Epidermal melanocyte (primary cell): ENCODE results near the gene UBE2E2.

Experiments used
- DNase-seq: peaks from one replicate; pipeline ENCODE4 v3.0.0; 2011; ENCODE audit warnings: low spot score; ENCODE audit not compliant: insufficient read length

Gene UBE2E2

DNA sequence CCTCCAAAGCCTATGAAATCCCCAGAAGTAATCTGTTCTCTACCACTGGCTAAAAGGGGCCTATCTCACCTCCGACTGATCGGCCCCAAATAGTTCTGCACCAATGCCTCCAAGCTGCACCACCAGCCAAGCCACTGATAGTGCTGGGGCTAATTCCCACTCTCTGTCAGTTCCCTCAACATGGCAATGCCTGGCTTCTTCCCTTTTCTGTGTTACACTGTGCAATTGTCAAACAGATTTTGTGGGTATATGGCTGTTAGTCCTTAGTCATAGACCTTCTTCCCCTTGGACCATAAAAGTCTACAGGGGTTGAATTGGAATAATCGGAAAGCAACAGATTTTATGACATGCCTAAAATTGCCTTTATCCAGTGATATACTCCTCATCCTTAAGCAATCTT, 9.3 kb upstream of the UBE2E2 start:
- no peak for DNase-seq

DNA sequence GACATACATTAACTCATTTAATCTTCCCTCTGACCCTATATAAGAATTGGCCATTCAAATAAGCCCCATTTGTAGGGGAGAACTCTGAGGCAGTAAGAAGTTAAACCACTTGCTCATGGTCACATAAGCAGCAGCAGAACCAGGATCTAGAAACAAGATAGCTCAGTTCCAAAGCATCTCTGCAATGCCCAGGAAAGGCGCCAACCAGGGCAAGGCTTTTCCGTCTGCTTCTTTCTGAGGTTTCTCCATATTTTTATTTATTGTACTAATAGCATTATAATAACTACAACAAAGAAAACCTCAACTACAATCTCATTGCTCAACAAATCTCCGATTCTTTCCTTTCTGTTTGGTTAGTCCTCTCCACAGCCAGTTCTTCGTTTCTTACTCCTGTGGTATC, 4.3 kb upstream of the UBE2E2 start:
- DNase-seq = no peak

DNA sequence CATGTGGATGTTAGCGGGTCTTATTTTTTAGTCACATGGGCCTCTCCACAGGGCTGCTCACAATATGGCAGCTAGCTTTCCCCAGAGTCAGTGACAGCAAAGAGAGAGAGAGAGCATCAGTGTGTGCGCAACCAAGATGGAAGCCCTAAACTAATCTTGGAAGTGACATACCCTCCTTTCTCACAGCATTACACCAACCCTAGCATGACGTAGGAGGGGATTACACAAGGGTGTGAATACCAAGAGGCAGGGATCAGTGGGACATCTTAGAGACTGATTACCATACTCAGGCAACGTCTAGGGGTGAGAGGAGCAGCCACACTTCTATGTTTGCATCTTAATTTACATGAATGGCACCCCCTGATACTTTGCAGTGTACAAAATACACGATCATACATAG, 3.5 kb upstream of the UBE2E2 start:
- no peak for DNase-seq

DNA sequence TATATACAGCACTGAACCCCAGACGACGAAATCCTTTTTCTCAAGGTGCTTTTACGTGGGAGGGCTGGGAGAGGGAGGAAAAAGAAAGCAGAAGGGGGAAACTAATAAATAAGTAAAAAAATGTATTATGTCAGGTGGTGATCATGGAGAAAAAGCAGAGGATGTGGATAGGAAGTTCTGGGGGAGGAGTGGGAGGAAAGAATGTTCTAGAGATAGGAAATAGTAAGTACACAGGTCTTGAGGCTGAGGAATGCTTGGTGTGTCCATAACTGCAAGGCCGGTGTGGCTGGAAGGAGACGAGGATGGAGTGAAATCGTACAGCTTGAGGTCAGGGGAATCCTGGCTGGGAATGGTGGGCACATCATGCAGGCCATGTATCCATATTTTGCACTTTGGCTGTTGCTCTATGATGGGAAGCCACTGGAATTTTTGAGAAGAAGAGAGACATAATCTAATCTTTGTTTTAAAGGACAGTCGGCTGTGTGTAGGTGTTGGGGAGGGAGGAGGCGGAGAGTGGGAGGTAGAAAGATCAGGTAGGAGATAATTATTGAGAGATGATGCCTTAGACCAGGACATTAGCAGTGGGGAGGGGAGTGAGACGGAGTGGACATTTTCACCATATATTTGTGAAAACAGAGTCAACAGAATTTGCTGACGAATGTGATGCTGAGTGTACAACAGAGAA, 1.8 kb upstream of the UBE2E2 start:
- DNase-seq = no peak

DNA sequence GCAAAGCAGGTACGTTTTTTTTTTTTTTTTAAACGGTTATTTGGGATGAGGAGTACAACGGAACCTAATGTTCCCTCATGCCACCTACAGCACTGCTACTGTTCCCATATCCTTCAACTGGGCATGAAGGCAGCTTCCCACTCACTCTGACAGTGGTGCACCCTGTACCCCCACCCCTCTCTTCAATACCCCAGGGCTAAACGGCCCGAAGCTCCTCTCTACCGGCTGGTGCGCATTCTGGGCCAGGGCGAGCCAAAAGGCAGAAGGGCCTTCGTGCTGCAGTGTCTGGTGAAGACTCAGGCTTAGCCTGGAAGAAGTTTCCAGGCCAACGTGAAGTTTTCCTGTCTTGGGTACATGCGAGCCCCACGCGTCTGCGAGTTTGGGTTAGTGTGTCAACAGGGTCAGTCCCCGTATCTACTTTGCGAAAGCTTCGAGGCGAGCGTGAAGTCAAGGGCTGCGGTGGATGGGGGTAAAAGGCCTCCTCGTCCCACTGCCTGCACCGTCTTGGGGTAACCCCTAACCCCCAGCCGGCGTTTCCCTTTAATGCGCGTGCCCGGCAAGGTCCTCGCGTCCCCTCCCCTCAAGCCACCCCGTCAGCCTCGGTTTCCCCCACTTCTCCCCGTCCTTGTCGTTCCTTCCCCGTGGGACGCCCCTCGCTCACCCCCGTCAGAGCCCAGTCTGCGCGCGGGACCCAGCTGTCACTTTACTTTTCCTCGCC, 765 bp upstream of the UBE2E2 start:
- DNase-seq = peak; percentile 22

DNA sequence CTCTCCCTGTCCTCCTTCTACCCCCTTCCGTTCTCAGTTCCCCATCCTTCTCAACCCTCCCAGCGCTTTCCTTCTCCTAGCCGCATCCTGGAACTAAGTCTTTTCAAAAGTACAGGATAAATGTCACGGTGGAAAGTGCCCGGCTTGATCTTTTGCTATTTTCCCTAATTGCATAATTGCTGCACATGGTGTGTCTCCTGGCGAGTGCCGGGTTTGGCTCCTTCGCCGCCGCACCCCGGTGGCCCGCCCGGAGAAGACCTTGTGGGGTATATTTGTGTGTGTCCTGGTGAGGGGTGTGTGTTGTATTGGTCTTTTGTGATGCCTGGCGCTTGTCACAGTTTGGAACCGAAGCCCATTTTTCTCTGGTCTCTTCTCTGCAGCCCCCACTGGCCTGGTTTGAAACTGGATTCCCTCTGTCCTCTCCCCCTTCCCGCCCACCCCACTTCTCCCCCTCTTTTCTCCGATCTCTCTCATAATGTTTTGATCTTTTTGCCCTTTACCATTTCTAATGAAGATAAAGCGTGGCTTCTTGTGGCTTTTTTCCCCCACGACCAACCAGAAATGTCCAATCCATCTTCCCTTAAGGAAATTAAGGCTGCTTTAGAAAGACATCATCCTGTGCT, 692 bp downstream of the UBE2E2 start:
- DNase-seq = no peak

DNA sequence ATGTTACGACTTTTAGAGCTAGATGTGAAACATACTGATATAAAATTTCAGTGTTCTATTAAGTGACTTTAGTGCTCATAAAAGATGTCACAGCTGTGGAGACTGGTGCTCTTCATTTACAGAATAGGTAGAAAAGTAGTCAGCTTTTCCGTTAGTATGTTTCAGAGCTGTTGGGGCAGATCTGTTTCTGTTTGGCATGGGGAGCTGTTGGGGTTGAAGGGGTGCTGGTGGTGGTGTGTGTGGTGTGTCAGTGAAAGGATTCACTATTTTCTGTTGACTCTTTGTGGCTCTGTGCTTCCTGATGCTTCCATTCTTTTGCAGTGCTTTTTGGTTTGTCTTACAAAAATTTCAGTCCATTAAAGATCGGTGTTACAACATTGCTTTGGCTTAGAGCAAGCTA, 3.2 kb downstream of the UBE2E2 start:
- no peak for DNase-seq

DNA sequence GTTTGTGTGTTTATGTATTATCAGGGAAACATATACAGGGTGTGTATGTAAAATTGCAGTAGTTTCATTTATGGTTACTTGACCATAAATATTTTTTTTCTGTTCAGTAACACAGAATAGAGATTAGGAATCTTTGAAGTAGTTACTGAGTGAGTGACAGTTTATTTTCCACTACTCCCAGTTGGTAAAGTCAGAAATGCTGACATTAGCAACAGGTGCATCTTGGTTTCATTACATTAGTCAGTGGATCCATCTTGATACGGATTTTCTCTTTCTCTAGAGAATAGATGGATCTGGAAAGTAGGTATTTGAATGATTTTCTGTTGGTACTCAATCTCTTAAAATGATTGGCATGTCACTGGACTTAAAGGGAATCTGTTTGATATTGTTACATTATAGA, 6.0 kb downstream of the UBE2E2 start:
- no peak for DNase-seq

DNA sequence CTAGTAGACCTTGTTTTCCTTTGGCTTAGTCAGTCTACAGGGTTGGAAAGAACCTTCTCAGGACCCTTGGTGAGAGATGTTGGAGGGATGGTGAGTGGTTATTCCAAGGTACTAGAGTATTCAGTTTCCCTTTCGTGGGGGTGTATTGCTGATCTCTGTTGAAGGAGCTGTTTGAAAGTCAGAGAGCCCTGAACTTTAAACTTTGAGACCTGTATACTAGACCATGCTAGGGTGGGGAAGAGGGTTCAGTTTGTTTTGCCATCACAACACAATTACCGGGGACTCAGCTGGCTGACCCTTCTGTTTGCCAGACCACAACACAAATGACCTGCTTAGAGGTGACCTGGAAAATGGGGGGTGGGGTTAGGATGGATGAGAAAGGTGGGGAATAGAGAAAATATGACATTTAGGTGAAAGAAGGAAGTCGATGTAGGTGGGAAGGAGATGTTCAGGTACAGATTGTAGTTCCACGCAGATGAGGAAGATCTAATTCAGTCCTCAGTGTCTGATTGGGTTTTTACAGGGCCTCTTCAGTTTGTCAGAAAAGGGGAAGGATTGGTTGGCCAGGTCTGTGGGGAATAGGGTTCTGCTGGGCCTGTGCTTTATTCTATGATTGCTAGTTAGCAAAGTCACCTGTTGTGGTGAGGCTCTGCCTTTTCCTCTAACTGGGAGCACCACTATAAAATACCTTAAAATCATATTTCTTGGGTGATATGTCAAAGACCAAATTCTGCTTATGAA, 6.8 kb downstream of the UBE2E2 start:
- no peak for DNase-seq

DNA sequence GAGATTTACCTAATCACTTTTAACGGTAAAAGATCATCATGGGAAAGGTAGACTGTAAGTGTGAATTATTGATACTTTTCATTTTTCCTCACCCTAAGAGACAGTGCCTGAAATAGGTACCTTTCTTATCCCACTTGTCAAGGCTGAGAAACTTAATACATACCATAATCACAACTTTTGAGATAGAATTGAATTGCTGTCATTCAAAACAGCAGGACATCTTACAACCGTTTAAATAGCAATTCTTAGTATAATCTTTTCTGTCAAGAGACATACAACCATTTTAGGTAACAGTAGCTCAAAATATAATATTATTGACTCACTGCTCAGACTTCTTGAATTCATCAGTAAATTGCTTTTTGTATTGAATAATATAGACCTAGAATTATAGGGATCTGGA, 10.7 kb downstream of the UBE2E2 start:
- no peak for DNase-seq

DNA sequence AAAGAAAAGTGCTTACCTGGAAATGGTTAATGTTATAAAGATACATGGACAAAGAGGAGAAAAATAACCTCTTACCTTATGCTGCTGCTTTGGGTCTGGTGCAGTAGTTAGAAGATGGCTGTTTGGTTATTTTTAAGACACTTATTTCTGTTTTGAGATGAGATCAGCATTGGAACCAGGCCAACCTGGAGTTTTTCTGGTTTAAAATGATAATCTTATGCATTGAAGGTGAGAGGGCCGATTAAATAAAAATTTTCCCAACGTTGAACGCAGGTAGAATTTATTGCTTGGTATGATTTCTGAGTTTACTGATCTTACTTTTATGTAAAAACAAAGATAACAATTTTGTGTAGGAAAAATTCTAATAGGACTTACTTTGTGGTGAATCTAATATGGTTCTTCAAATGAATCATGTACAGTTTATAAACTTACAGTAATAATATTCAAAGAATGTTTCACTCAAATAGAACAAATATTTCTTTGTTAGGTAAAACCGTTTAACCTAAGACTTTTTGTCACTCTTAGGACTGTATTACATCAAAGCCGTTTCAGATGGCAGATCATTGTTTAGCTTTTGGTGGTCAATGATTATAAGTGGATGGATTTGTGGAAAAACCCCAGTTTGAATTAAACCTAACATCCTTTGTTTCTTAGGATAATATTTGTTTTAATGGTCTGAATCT, 14.9 kb downstream of the UBE2E2 start:
- DNase-seq = no peak

DNA sequence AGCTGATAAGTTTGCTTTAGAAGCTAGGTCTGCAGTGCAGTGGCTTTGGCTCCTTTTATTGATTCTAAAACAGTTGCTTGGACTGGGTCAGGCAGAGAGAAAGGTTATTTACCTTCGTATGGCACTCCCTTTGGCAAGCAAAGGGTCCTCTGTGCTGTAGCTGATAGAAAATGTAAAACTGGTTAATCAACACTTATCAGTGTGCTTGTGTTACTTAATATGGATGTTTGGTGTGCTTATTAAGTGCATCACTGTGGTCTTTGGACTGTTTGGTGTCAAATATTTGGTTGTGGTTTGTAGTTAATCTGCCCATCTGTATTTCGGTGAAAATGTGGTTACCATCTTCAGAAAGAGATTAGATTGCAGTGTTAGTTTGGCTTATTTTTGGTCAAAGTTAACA, 16.0 kb downstream of the UBE2E2 start:
- no peak for DNase-seq

DNA sequence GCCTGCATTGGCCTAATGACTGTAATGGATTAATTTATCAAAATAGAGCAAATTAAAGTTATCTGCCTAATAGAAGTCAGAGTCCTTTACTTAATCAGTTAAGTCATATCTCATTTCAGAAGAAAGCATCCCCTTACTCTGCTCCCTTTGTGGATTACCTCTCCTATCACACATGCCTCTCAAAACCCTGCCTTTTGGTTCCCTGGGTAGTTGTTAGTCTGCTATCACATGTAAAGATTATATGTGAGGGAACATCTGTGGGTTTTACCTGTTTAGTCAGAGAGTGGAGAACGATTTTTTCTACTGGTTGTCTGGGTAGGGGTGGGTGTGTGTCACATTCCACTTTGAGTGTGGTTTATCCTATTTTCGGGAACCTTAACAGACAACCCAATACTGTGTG, 16.4 kb downstream of the UBE2E2 start:
- no peak for DNase-seq

DNA sequence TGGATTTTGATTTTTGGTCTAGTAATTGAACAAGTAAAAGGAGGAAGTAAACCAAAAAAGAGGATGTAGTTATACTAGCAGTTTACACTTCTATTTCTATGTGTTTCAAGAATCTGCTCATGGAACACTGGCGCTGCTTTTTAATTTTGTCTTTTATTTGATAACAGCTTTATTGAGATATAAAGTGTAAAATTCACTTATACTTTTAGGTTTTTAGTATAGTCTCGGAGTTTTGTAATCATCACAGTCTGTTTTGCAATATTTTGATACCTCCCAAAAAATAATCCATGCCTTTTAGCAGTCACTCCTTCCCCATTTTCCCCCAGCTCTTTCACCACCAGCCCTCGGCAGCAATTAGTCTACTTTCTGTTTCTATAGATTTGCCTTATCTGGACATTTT, 18.0 kb downstream of the UBE2E2 start:
- DNase-seq = no peak

DNA sequence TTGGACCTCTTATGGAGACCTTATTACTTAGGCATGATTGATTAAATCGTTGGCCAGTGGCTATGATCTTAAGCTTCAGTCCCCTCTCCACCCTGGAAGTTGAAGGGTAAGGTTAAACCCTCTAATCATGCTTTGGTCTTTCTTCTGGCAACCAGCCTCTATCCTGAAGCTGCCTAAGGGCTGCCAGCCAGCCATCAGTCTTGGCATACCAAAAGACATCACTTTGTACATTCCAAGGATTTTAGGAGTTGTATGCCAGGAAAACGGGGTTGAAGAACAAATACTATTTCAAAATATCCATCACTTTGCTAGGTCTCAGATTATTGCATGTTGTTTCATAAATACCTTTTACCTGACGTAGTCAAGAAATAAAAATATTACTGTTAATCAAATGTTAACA, 28.9 kb downstream of the UBE2E2 start:
- DNase-seq = no peak

DNA sequence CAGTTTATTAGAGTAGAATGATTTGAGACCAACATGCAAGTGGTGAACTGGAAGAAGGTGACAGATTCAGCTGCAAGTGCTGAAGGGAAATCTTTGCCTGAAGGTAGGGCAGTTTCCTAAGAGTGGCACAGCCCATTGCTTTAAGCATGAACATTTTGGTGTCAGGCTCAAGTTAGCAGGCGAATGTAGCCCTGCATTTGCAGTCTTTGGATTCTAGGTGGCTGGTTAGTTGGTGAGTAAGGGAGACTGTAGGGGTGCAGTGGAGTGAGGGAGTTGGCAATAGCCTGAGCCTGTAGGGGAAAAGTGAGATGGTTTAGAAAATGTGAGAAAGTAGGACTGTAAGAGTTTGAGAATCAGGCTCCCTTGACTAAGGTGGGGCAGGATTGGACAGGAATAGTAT, 29.7 kb downstream of the UBE2E2 start:
- DNase-seq = no peak

DNA sequence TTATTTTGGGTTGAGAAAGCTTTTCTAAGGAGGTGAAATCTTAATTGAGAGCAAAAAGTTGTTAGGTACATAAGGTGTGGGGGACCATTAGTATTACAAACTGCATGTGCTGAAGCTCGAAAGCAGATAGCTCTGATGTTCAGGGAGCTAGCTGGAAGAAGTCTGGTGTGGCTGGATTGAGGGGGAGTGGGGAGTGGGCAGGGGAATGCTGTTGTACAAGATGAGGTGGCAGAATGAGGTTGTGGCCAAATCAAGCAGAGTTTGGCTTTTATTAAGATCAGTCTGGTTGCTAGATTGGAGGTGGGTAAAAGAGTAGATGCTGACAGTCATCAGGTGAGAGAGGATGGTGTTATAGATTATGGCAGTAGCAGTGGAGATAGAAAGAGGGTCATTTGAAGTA, 32.1 kb downstream of the UBE2E2 start:
- no peak for DNase-seq

DNA sequence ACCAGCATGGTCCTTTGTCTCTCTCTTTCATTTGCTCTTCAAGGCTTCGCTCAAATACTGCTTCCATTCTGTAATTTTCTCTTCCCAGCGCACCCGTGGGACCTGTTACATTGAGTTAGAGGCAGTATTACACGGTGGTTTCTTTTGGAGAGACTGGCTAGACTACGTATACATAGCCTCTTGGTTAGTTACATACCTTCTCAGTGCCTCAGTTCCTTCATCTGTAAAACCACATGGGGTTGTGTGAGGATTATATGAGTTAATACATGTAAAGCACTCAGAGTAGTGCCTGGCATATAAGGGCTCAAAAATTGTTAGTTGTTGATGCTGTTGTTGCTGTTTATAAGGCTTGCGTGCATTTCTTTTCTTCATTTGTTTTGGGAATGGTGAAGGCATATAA, 33.8 kb downstream of the UBE2E2 start:
- DNase-seq = no peak

DNA sequence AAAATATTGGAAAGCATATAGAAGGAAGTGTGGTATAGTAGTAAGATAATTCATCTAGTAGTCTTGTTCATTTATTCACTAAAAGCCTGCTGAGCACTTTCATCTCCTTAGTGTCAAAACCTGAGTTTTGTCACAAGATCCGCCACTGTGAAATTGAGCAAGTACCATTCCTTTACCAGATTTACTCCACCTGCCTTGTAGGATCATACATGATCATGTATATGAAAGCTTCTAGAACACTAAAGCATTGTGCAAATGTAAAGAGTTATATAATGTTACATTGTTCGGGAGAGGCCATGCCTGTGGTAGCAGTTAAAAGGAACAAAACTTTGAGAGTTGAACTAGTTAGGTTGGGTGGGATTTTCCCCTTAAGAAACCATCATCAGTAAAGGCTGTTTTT, 35.0 kb downstream of the UBE2E2 start:
- no peak for DNase-seq

DNA sequence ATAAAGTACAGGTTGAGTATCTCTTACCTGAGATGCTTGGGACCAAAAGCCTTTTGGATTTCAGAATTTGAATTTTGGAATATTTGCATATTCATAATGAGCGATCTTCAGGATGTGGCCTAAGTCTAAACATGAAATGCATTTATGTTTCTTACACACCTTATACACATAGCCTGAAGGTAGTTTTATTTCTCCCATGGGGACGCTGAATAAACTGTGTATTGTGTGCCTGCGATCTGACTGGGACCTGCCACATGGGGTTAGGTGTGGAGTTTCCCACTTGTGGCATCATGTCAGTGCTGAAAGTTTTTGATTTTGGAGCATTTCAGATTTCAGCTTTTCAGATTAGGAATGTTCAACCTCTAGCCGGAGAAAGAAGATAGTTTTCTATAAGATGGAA, 35.5 kb downstream of the UBE2E2 start:
- no peak for DNase-seq

DNA sequence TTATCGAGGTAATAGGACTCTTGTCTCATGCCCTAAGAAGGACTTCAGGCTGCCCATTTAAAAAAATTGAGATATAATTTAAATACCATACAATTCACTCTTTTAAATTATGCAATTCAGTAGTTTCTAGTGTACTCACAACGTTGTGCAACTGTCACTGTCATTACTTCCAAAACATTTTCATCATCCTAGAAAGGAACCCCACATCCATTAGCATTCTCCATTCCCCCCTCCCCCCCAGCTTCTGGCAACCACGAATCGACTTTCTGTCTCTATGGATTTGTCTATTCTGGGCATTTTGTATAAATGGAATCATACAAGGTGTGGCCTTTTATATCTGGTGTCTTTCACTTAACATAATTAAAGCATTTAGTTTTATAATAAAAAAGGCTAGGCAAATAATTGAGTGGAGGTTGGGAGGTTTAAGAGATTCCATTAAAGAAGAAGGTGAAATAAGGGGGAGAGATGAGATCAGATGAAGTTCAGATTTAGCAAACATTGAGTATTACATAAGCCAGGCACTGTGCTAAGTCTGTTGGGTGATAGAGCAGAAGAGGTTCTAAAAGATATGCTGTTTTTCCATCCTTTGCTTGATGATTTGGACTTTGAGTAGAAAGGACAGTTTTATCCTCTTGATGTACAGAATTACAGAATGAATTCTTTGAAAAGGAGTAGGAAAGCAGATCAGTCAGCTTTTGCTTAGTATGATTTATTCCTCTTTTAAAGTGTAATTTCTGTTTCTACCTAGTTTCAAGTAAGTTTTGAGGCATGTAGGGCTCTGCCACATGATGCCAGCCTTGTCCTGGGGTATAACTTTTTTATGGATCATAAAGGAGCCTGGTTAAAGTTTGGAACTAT, 36.3 kb downstream of the UBE2E2 start:
- no peak for DNase-seq
